Stomach (tissue), 4 donors: ENCODE measurements around the gene TTC4.

ENCODE experiments used
- EP300 ChIP-seq: sonication (generic); formaldehyde crosslinking; IDR thresholded peaks from one replicate; pipeline ENCODE4 v1.6.1; 2017; ENCODE audit warnings: antibody characterized with exemption
- POLR2A ChIP-seq, 4 donors: fragments of 450-650 bp; IDR thresholded peaks; one replicate each; pipeline ENCODE4 v1.6.1; 2016; ENCODE audit warnings: antibody characterized with exemption in 4 of 4, control low read depth in 2 of 4, mild to moderate bottlenecking in 1 of 4, moderate library complexity in 1 of 4
- POLR2AphosphoS5 ChIP-seq, 3 donors: sonication (generic); formaldehyde crosslinking; IDR thresholded peaks; one replicate each; pipeline ENCODE4 v1.6.1; 2016; ENCODE audit warnings: antibody characterized with exemption in 3 of 3

DNA sequence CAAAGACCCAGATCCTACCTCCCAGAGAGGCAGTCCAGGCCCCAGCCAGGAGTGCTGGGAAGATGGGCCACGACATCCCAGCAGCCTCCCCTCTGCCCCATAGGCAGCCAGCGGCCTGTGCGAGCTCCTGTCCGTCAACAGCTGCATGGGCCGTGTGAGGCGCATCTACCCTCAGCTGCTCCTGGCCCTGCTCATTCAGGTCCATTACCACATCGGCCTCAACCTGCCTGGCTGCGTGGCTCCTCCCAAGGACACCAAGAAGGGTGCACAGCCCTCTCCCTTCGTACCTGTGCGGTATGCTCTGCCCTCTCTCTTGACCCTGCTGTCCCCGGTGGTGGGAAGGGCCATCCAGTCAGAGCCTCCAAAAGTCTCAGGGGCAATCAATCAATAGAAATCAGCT is 29.5 kb upstream of the TTC4 start:
- TF ChIP-seq POLR2A (IDR thresholded peaks at IDR 0.05): no peak
- no peak for TF ChIP-seq EP300
- TF ChIP-seq POLR2AphosphoS5 (IDR thresholded peaks at IDR 0.05): no peak
